Stimulated activated naive CD8-positive, alpha-beta T cell treated with anti-CD3 and anti-CD28 coated beads, Interleukin-15, Interleukin-2, amounts not matched to agents 100 U/mL and 50 U/mL, for 24 hours (primary cell): ENCODE results near the gene ST8SIA6.
"Not testable (repeated sequence)": the region's sequence is repeated elsewhere in the genome, so short reads cannot be mapped to it uniquely, and the experiment has no call there.

Experiments
- ATAC-seq: fragments of 150-1000 bp; cut with Tn5 transposase; one replicate; pipeline ENCODE4 v1.10.0; 2021
- DNase-seq: peaks from one replicate; pipeline ENCODE4 v3.0.0; 2021

Gene ST8SIA6, protein sequence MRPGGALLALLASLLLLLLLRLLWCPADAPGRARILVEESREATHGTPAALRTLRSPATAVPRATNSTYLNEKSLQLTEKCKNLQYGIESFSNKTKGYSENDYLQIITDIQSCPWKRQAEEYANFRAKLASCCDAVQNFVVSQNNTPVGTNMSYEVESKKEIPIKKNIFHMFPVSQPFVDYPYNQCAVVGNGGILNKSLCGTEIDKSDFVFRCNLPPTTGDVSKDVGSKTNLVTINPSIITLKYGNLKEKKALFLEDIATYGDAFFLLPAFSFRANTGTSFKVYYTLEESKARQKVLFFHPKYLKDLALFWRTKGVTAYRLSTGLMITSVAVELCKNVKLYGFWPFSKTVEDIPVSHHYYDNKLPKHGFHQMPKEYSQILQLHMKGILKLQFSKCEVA

DNA sequence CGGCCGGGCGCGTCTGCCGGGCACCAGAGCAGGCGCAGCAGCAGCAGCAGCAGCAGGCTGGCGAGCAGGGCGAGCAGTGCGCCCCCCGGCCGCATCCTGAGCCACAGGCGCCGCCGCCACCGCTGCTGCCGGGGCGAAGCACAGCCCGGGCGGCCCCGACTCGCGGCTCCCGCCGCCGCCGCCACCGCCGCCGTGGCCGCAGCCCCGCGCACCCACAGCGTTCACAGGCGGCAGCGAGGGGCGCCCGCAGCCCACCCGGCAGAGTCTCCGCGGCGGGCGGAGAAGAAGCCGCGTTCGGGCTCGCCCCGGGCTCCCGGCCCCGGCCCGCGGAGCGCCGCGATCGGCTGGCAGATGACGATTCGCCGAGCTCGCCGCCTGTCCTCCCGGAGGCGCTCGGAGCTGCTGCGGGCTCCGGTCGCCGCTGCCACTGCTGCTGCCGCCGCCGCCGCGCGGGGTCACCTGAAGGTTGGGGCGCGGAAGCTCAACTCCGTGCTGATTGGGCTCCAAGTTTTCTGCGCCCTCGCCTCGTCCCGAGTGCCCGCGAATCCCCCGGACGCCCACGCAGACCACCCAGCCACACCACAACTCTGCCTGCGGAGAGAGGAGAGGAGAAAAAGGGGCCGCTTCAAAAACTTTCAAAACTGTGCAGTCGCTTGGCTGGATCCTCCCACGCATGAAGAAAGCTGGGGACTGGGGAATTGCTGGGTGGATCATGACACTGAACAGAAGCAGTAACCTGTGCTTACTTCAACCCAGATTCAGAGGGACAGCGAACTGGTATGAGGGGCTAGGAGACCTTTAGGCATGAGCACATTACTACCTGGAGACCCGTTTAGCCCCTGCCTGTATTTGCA is at the start of gene ST8SIA6:
Gene ST8SIA6, minus strand, starts transcription at position 435 of the 854 bp plus-strand sequence. Its CDS starts 340 bp downstream, at position 95.
- ATAC-seq (peak; percentile 37), DNase-seq (peak; percentile 55)

DNA sequence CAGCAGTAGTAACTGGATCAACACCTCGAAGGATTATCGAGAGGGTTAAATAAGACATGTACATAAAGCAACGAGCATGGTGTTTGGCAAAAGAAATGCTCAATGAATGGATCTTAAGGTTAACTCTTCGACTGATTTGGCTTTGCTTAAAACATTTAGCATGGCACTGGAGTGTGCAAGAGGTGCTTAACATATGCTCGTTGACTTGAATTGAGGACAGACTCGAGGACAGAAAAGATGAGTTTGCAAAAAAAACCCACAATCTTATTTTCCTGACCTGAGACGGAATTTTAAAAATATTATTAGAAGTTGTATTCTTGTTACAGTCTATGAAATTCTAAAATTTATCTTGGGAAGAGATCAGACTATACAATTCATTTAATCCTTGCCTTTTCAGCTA is 49.4 kb upstream of the ST8SIA6 start:
- ATAC-seq (no peak), DNase-seq (no peak)

DNA sequence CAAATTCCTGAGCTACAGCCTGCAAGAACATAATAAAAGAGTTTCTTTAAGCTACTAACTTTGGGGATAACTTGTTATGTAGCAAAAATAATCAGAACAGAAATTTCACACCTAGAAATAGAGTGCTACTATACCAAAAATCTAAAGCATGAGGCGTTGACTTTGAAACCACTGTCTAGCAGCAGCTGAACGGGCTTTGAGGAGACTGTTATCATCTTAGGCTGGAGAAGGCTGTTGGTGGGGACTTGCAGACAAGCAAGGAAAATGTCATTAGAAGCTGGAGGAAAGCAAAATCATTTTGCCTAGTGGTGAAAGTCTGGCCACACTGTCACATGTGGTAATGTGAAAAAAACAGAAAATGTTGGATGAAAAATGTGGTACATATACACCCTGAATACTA is 48.4 kb upstream of the ST8SIA6 start:
- DNase-seq (no peak), ATAC-seq (no peak)

DNA sequence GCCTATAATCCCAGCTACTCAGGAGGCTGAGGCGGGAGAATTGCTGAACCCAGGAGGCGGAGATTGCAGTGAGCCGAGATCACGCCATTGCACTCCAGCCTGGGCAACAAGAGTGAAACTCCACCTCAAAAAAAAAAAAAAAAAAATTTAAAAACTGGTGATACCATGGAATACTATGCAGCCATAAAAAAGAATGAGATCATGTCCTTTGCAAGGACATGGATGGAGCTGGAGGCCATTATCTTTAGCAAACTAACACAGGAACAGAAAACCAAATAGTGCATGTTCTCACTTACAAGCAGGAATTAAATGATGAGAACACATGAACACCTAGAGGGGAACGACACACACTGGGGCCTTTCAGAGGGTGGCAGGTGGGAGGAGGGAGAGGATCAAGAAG is 44.6 kb upstream of the ST8SIA6 start:
- ATAC-seq = not testable (repeated sequence)

DNA sequence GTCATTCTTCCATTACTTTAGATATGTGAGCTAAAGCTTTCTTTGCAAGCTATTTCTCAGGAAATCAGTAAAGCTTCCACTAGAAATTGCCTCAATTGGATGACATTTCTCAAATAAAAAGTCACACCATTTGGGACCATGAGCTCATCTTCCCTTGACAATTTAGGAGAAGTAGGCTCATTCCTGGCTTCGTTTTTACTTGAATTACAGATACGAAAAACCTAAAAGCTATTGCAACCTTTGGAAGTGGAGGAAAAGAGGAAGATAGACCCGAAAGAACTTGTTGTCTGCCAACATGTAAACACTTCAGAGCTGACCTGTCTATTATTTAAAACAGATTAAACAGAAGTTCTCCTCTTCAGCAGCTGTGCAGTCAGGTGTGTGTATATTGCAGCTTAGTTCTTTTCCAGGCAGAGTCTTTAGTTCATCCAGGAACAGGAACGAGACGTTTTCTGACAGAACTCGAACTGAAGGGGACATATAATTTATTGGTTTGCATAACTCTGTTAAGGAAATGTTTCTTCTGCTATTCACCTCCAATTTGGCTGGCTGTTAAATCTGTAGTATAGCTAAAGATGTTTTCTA is 43.1 kb upstream of the ST8SIA6 start:
- no peak for ATAC-seq
- DNase-seq = no peak

More for the DNA sequence above, 44.6 kb upstream of the ST8SIA6 start:
- DNase-seq = not testable (repeated sequence)

DNA sequence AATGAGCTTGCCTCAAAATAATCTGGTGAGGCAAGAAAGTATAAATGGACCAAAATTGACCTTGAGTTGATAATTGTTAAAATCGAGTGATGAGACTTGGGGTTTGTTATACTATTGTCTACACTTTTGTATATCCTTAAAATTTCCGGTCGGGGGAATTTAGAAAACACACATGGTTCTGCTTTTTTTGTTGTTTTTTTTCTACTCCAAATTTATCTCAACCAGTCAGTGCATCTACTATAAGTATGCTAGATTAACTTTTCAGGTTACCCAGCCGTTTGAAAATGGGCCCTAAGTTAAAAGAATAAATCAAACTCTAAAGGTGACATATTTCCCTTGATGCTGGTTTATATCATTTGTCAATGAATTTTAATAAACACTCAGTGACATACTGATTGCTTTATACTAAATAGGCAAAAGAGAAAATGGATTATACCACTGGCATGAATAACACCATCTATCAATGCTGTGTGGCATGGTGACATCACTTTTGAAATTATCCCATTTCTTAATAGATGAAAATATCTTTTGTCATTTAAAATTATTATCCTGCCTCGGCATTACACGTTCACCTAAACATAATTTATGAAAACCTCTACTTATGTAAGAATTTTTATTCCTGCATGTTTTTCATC is 40.3 kb upstream of the ST8SIA6 start:
- DNase-seq = no peak
- ATAC-seq = no peak

DNA sequence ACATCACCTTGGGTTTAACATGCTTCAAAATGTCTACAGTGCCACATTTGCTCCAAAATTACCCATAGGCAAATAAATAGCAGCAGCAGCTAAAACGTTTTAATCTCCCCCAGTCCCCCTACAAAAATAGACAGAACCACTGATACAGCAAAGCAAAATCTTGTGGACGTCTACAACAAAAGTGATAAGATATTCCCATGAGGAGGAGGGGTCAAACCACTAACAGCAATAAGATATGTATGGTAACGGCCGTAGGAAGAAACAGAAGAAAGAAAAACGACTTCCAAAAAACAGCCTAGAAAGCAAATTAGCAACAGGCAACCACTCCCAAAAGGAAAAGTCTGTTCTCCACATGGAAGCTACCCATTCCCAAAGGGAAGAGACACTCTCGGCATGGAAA is 34.5 kb upstream of the ST8SIA6 start:
- no peak for ATAC-seq
- DNase-seq = no peak

- DNase-seq (no peak), ATAC-seq (no peak)
Measured at GRCh38 chr10:17483079-17483478, 28.7 kb upstream of the ST8SIA6 start.

DNA sequence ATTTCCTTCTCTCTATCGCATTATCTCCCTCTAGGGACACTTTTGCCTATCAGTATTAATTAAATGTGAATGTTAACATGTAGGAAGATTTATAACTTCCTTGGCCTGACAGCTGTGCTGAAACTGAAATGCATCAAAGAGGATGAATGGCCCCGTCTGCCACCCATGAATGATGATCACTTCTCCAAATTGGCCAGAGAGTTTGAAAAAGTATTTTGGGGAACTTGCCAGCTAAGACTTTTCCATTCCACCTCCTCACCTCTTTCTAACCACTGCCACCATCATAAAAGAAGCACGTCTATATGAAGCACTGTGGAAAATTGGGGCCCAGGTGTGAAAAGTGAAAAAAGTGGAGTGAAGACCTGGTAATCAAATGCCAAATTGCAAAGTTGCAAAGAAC is 25.4 kb upstream of the ST8SIA6 start:
- no peak for DNase-seq
- no peak for ATAC-seq

- no peak for DNase-seq
Measured at GRCh38 chr10:17479015-17479615, 24.7 kb upstream of the ST8SIA6 start.

GRCh38 chr10:17476073-17476472 is 21.7 kb upstream of the ST8SIA6 start:
- ATAC-seq (no peak), DNase-seq (no peak)

More at GRCh38 chr10:17479015-17479615, 24.7 kb upstream of the ST8SIA6 start:
- no peak for ATAC-seq

DNA sequence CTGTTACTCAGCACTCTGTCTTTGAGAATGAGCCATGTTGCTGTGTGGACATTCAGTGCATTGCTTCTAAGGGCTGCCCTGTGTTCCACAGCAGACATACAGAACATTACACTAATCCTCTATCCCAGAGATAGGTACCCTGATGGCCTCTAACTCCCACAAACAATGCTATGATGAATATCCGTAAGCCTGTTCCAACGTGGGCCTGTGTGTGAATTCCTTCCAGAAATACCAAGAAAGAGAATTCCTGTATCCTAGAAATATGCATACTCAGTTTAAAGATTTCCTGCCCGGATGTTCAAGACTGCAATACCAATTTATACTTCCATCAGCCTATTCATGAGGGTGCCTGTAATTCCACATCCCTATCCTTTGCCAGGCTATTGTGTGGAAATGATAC is 21.3 kb upstream of the ST8SIA6 start:
- DNase-seq = no peak
- ATAC-seq = no peak

DNA sequence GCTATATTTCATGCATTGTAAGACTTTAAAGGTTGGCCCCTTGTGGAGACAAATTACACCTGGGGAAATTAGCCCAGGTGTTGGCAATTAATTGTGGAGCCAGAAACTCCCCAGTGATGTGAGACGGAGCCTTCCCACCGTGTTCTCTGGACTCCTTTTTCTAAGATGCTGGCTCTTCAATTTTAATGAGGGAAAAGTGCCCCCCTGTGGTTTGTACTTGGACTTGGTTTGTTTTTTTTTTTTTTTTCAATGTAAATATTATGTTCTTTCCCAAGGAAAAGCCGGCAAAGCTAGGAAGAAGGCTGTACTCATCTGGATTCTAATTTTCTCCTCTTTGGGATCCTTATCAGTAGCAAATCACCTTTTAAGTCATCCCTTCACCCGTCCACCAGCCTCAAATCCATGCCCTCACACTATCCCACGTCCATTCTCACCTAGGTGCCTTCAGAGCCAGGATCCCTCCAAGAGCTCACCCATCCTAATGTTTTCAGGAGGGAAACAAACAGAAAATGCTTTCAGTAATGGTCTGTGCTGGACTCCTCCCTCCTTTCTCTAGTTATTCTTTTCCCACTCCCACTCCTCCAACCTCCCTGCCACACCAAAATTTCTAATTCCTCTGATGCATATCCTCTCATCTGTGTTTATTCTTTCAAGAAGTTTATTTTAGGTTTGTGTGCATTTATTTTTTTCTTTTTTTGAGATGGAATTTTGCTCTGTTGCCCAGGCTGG is 20.4 kb upstream of the ST8SIA6 start:
- ATAC-seq (no peak), DNase-seq (no peak)

DNA sequence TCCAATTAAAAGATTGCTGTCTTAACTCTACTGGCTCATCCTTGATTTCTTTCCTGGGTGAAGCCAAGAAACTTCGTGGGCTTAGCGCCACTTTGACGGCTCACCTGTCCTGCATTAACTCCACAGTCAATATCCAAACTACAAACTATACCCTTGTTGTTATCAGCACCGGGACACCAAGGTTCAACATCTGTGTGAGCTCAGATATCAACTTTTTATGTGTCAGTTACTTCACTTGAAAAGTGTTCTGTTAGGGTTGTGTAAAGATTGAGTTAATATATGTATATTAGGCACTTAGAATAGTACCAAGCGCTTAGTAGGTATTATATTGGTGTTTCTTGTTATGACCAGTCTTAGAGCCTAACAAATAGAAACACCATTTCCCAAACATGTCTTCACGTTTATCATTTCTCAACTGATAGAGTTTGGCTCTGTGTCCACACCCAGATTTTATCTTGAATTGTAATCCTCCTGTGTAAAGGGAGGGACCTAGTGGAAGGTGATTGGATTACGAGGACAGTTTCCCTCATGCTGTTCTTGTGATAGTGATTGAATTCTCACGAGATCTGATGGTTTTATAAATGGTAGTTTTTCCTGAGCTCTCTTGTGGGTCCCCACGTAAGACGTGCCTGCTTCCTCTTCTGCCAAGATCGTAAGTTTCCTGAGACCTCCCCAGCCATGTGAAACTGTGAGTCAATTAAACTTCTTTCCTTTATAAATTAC is 19.0 kb upstream of the ST8SIA6 start:
- ATAC-seq = no peak
- DNase-seq = no peak

- DNase-seq (no peak), ATAC-seq (no peak)
Measured at GRCh38 chr10:17472481-17473227, 18.3 kb upstream of the ST8SIA6 start.

DNA sequence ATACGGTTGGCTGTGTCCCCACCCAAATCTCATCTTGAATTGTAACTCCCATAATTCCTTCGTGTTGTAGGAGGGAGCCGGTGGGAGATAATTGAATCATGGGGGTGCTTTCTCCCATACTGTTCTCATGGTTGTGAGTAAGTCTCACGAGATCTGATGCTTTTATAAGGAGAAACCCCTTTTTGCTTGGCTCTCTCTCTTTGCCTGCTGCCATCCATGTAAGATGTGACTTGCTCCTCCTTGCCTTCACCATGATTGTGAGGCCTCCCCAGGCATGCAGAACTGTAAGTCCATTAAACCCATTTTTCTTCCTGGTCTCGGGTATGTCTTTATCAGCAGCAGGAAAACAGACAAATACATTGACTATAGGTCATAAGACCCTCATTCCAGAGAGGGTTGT is 15.9 kb upstream of the ST8SIA6 start:
- ATAC-seq (no peak), DNase-seq (no peak)

DNA sequence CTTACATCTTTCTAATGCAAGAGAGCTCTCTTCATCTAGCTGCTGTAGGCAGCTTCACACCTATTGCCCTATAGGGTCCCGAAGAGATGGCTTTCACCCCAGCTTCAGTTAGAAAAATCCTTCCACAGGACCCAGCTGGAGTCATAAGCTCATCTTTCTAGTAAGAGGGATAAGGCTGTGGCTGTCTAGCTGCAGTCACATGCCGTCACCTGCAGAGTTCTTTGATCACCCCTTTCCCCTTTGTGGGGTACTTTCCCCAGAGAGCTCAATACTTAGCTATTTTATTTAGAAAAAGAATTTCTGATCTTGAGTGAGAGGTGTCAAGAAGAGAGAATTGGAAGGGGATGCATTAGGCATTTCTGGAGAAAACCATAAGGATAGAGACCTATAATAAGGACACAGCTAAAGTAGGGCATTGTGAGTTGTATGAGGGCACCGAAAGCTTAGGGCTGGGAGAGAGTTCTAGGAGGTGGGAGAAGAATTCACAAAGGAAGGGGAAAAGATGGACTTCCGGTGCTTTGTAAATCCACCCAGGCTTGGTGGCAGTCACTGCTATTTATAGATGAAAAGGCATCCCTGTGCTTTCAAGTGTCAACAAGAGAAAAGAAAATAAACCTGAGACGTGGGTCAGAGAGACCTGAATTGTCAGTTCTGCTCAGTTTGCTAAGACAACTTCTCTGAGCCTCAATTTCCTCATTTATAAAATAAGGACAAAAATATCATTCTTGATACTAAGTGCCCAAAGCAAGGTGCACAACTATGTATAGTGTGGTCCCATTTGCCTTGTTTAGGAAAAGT is 11.1 kb upstream of the ST8SIA6 start:
- no peak for DNase-seq
- no peak for ATAC-seq

GRCh38 chr10:17464545-17464944 is 10.2 kb upstream of the ST8SIA6 start:
- DNase-seq (no peak), ATAC-seq (no peak)

GRCh38 chr10:17460756-17461155 is 6.4 kb upstream of the ST8SIA6 start:
- no peak for ATAC-seq
- DNase-seq = no peak
